Body of pancreas (tissue), 4 donors: ENCODE results near the gene THSD7B. TPM values are rescaled to one million over a fixed set of nuclear protein-coding genes. Genes with fewer than 3 reads are reported as not detected.

ENCODE experiments used
- ATAC-seq: fragments of 150-250 bp; one replicate; pipeline ENCODE4 v1.9.1; 2016
- DNase-seq, 4 donors: peaks; one replicate each; pipeline ENCODE4 v3.0.0-alpha.2; 2019
- H3K27ac ChIP-seq, 4 donors: fragments of 200-600 bp; sonication (generic); 1 replicate in 3 of 4; 2 replicates in 1 of 4; pipeline versions ENCODE4 v1.5.1 to v1.6.1; 2016 to 2019; ENCODE audit warnings: mild to moderate bottlenecking in 1 of 4, mixed read lengths in 1 of 4, moderate library complexity in 1 of 4
- H3K27me3 ChIP-seq, 2 donors: fragments of 200-600 bp; sonication (generic); one replicate each; pipeline ENCODE4 v1.6.0; 2016; ENCODE audit warnings: mild to moderate bottlenecking in 1 of 2
- H3K36me3 ChIP-seq, 2 donors: fragments of 200-600 bp; sonication (generic); replicated peaks in 1 of 2; 2 replicates each; pipeline ENCODE4 v1.5.1; 2016; ENCODE audit warnings: low read depth in 2 of 2; ENCODE audit not compliant: insufficient read depth in 1 of 2
- H3K4me1 ChIP-seq: fragments of 200-600 bp; sonication (generic); one replicate; pipeline ENCODE4 v1.6.0; 2016
- H3K4me3 ChIP-seq, 2 donors: fragments of 200-600 bp; sonication (generic); 1 replicate in 1 of 2; 2 replicates in 1 of 2; pipeline ENCODE4 v1.5.1; 2016 to 2019
- H3K9me3 ChIP-seq, 3 donors: fragments of 200-600 bp; sonication (generic); 1 replicate in 2 of 3; 2 replicates in 1 of 3; pipeline ENCODE4 v1.5.1; 2016
- POLR2A ChIP-seq, 3 donors: fragments of 450-650 bp; IDR thresholded peaks; one replicate each; pipeline ENCODE4 v1.6.1; 2016; ENCODE audit warnings: antibody characterized with exemption in 3 of 3, mild to moderate bottlenecking in 2 of 3
- WGBS, 2 donors: methylation state at CpG; one replicate each; pipeline ENCODE4 v1.1.5; 2017; 5-methylcytosine and 5-hydroxymethylcytosine counted together
- intact Hi-C: fragments of 100-400 bp; cut with DNase I; formaldehyde crosslinking; loops from one replicate; pipeline ENCODE4 v1.15.1; 2023
- total RNA-seq, 2 donors: library from RNA; depleted of rRNA; stranded (reverse); fragments of >200 nt; gene quantifications; one replicate each; pipeline ENCODE4 v1.1.0, GENCODE V29; 2016
- TF ChIP-seq, protein P1 (sequence below), 7 experiments: fragments of 450-650 bp in 4 of 7; fragments of 200-600 bp in 3 of 7; sonication (generic) in 3 of 7; IDR thresholded peaks; one replicate each; pipeline ENCODE4 v1.5.1; 2016 to 2019; ENCODE audit warnings: antibody characterized with exemption in 7 of 7

THSD7B gene
- total RNA-seq, 2 donors from 2014 or later = 0.26 to 0.33 TPM

DNA sequence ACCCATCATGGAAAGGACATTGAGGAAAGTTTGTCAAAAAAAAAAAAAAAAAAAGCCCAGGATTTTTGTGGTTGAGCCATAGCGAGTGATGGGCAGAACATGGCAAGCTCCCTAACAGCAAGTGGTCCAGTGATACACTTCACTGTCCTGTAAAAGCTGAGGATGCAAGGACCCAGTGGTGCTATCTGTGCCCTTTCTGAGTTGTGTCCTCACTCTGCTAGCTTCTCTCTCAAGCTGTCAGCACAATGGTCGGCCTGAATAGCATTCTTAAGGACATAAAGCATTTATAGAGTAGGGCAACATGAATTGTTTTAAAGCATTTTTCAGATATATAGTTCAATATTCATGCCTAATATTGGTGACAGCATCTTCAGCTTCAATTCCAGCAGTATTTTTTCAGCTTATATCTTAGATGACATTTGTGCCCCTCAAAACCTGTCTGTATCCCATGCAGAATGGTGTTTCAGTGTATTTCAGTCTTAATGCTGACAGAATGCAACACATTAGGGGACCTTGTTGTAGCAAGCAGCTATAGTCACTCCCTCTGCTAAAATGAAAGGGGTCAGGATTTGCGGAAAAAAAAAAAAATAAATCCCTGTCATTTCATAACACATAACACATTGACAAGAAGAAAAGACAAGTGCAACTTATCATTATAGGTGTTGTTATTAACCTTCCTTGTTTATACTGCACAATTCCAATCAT is 496.7 kb downstream of the THSD7B start:
- no peaks in the 10 kb centered on the region for H3K27me3 ChIP-seq
- no peak for DNase-seq
- H3K4me1 ChIP-seq = no peaks in the 10 kb centered on the region
- no peak for TF ChIP-seq POLR2A (IDR thresholded peaks at IDR 0.05)
- TF ChIP-seq, protein P1, sequence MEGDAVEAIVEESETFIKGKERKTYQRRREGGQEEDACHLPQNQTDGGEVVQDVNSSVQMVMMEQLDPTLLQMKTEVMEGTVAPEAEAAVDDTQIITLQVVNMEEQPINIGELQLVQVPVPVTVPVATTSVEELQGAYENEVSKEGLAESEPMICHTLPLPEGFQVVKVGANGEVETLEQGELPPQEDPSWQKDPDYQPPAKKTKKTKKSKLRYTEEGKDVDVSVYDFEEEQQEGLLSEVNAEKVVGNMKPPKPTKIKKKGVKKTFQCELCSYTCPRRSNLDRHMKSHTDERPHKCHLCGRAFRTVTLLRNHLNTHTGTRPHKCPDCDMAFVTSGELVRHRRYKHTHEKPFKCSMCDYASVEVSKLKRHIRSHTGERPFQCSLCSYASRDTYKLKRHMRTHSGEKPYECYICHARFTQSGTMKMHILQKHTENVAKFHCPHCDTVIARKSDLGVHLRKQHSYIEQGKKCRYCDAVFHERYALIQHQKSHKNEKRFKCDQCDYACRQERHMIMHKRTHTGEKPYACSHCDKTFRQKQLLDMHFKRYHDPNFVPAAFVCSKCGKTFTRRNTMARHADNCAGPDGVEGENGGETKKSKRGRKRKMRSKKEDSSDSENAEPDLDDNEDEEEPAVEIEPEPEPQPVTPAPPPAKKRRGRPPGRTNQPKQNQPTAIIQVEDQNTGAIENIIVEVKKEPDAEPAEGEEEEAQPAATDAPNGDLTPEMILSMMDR (IDR thresholded peaks at IDR 0.05) = no peak
- no peak for ATAC-seq
- H3K4me3 ChIP-seq = no peak overlapping the region
- intact Hi-C loops = no loop called here
- WGBS, 2 donors = 54 to 58% methylated on average over 3 of the region's 3 CpGs
- no peaks in the 10 kb centered on the region for H3K36me3 ChIP-seq
- no peaks in the 10 kb centered on the region for H3K9me3 ChIP-seq
- no peak overlapping the region for H3K27ac ChIP-seq

DNA sequence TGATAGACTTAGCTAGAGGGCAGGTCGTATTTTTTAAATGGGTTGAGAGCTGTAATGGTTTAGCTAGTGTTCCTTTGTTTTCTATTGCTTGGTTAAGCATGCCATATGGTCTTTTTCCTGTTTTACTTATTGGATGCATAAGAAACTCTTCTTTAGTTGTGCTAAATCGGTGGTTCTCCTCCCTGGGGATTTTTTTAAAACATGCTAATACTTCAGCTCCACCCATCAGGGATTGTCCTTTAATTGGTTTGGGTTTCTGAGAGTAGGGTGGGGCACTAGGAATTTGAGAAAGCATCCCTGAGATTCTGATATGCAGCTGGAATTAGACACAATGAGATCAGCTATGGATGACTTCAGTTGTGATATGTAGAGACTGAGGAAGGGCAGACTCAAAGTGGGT is 497.2 kb downstream of the THSD7B start:
- no peaks in the 10 kb centered on the region for H3K9me3 ChIP-seq
- H3K27me3 ChIP-seq = no peaks in the 10 kb centered on the region
- WGBS, 2 donors = 12 to 16% methylated on average over 2 of the region's 2 CpGs
- TF ChIP-seq POLR2A (IDR thresholded peaks at IDR 0.05) = no peak
- TF ChIP-seq, protein P1 (IDR thresholded peaks at IDR 0.05) = no peak
- no peaks in the 10 kb centered on the region for H3K36me3 ChIP-seq
- no peak overlapping the region for H3K4me3 ChIP-seq
- intact Hi-C loops = no loop called here
- no peak overlapping the region for H3K27ac ChIP-seq
- ATAC-seq = no peak
- DNase-seq = no peak
- H3K4me1 ChIP-seq = no peaks in the 10 kb centered on the region

DNA sequence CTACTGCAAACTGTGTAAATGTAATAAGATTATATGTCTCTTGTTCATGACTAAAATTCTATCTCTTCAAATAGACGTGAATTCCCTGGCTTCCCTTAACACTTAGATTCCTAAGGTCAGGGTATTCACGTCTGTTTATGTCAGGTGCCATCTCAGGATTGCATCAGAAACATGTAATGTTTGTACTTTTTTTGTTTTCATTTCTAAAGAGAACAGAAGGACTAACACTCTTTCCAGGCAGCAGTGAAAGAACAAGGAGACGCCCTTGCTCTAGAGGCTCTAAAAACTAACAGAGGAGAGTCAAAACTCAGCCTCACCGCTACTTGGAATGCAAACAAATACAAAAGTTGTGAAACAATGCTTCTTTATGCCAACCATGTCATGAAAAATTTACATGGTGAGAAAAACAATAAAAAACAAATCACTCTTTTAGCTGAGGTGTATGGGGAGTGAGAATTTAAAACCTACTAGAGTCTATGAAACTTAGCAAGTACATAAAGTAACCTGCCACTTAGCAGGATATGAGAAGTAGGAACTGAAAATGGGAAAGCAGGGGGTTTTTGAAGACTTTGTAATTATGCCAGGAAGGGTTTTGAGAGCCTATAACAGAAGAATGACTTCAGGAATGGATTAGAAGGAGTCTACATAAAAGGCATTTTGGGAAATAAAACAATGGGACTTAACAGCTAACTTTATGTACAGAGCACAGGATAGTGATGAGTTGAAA is 522.7 kb downstream of the THSD7B start:
- no peaks in the 10 kb centered on the region for H3K9me3 ChIP-seq
- TF ChIP-seq, protein P1 (IDR thresholded peaks at IDR 0.05) = no peak
- TF ChIP-seq POLR2A (IDR thresholded peaks at IDR 0.05) = no peak
- no peak for DNase-seq
- no peak for ATAC-seq
- 12% methylated on average over 4 of the region's 4 CpGs for WGBS, 2 donors
- no peaks in the 10 kb centered on the region for H3K4me1 ChIP-seq
- intact Hi-C loops = no loop called here
- no peaks in the 10 kb centered on the region for H3K36me3 ChIP-seq
- no peak overlapping the region for H3K4me3 ChIP-seq
- H3K27ac ChIP-seq = no peak overlapping the region
- no peaks in the 10 kb centered on the region for H3K27me3 ChIP-seq

DNA sequence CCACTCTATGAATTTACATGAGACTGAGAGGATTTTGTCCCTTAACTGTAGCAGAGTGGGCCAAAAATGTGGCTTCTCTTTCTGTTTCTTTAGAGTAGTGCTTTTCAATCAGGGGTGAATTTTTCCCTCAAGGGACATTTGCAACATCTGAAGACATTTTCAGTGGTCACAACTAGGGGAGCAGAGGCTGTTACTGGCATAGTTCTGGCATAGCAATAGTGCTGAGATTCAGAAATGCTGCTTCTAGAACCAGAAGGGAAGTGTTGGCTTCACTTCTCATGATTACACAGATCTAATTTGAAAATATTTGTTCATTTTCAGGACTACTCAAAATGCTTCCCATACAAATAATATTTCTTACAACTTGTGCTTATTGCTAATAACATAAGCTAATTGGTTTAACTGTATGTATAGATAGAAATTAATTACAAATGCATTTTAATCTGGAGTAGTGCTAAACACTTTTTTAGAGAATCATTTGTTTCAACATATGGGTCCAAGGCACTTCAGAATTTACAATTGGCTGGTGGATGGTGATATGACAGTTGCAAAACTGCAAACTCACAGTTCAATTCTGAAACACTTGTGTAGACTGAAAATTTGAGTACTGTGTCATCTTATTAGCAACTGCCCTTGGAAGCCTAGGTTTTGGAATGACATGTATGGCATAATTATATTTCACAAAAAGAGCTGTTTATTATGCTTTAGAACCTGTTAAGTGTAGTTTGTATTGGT is 526.7 kb downstream of the THSD7B start:
- Histone ChIP-seq H3K4me3 (no peak overlapping the region), H3K4me1 (no peaks in the 10 kb centered on the region), H3K36me3 (no peaks in the 10 kb centered on the region), H3K9me3 (no peaks in the 10 kb centered on the region), H3K27me3 (no peaks in the 10 kb centered on the region), H3K27ac (no peak overlapping the region)
- intact Hi-C loops = no loop called here
- ATAC-seq (no peak), DNase-seq (no peak)
- no peak for TF ChIP-seq POLR2A (IDR thresholded peaks at IDR 0.05)
- TF ChIP-seq, protein P1 (IDR thresholded peaks at IDR 0.05) = no peak
